CD4-positive, alpha-beta T cell treated with Interleukin-12 subunit alpha and Interleukin-12 subunit beta, for 1 hour (primary cell): Measurements from ENCODE around the gene PCDH1.
A peak's percentile ranks its signal among the peaks of the same experiment; 100 is the strongest.

ENCODE experiments used
- DNase-seq: peaks from one replicate; pipeline ENCODE4 v3.0.0-alpha.2; 2020

Gene PCDH1

GRCh38 chr5:141852448-141852847, 25.8 kb downstream of the PCDH1 start:
- DNase-seq: no peak

GRCh38 chr5:141851195-141851874, 26.9 kb downstream of the PCDH1 start:
- DNase-seq: no peak

- DNase-seq: peak; percentile 4
Measured at GRCh38 chr5:141850786-141851185, 27.4 kb downstream of the PCDH1 start.

GRCh38 chr5:141850244-141850768, 27.9 kb downstream of the PCDH1 start:
- DNase-seq: peak; percentile 48

GRCh38 chr5:141849415-141850243, 28.6 kb downstream of the PCDH1 start:
- DNase-seq: peak; percentile 73

GRCh38 chr5:141848744-141849414, 29.3 kb downstream of the PCDH1 start:
- DNase-seq: peak; percentile 27

GRCh38 chr5:141846031-141846430, 32.2 kb downstream of the PCDH1 start:
- no peak for DNase-seq

- peak; percentile 7 for DNase-seq
Measured at GRCh38 chr5:141845371-141845851, 32.8 kb downstream of the PCDH1 start.

- DNase-seq: no peak
Measured at GRCh38 chr5:141844414-141845097, 33.7 kb downstream of the PCDH1 start.

GRCh38 chr5:141843156-141843927, 34.9 kb downstream of the PCDH1 start:
- no peak for DNase-seq

GRCh38 chr5:141841378-141842180, 36.6 kb downstream of the PCDH1 start:
- DNase-seq: no peak

GRCh38 chr5:141840826-141841360, 37.3 kb downstream of the PCDH1 start:
- no peak for DNase-seq

- DNase-seq: no peak
Measured at GRCh38 chr5:141840280-141840812, 37.9 kb downstream of the PCDH1 start.

GRCh38 chr5:141839015-141839513, 39.1 kb downstream of the PCDH1 start:
- DNase-seq: no peak

- DNase-seq: no peak
Measured at GRCh38 chr5:141838326-141839014, 39.7 kb downstream of the PCDH1 start.

- DNase-seq: no peak
Measured at GRCh38 chr5:141835928-141836670, 42.1 kb downstream of the PCDH1 start.

GRCh38 chr5:141834331-141834730, 43.9 kb downstream of the PCDH1 start:
- DNase-seq: no peak

- DNase-seq: no peak
Measured at GRCh38 chr5:141832131-141832530, 46.1 kb downstream of the PCDH1 start.

GRCh38 chr5:141828162-141828561, 50.0 kb downstream of the PCDH1 start:
- DNase-seq: no peak
